SKM-1 (cell line): ENCODE data around the gene SLC16A8.
"Not testable (repeated sequence)": the region's sequence is repeated elsewhere in the genome, so short reads cannot be mapped to it uniquely, and the experiment has no call there.

Experiments used
- DNase-seq: peaks from one replicate; lab custom pipeline; 2025; ENCODE audit not compliant: unreplicated experiment; lab: John Stamatoyannopoulos, UW

The SLC16A8 gene

GRCh38 chr22:38049812-38050619 lies 34.0 kb downstream of the SLC16A8 start:
- no peak for DNase-seq

GRCh38 chr22:38046070-38046748 lies 37.8 kb downstream of the SLC16A8 start:
- DNase-seq = no peak

GRCh38 chr22:38043151-38044039 lies 40.6 kb downstream of the SLC16A8 start:
- no peak for DNase-seq

GRCh38 chr22:38042488-38042790 lies 41.5 kb downstream of the SLC16A8 start:
- no peak for DNase-seq

GRCh38 chr22:38041760-38042487 lies 42.1 kb downstream of the SLC16A8 start:
- no peak for DNase-seq

- no peak for DNase-seq
Measured at GRCh38 chr22:38040953-38041759, 42.8 kb downstream of the SLC16A8 start.

GRCh38 chr22:38038890-38039812 lies 44.8 kb downstream of the SLC16A8 start:
- DNase-seq = no peak

GRCh38 chr22:38038426-38038825 lies 45.6 kb downstream of the SLC16A8 start:
- no peak for DNase-seq

GRCh38 chr22:38037367-38038150 lies 46.4 kb downstream of the SLC16A8 start:
- DNase-seq = not testable (repeated sequence)

GRCh38 chr22:38036392-38037062 lies 47.5 kb downstream of the SLC16A8 start:
- DNase-seq = no peak

GRCh38 chr22:38035530-38035885 lies 48.5 kb downstream of the SLC16A8 start:
- no peak for DNase-seq

- DNase-seq = no peak
Measured at GRCh38 chr22:38034884-38035529, 49.0 kb downstream of the SLC16A8 start.

GRCh38 chr22:38034278-38034882 lies 49.6 kb downstream of the SLC16A8 start:
- DNase-seq = peak; percentile 88

- DNase-seq = no peak
Measured at GRCh38 chr22:38033522-38034277, 50.3 kb downstream of the SLC16A8 start.

- peak; percentile 23 for DNase-seq
Measured at GRCh38 chr22:38032681-38033521, 51.1 kb downstream of the SLC16A8 start.
